Measurements from ENCODE around the gene NOTO.
"Not testable (repeated sequence)": the region's sequence is repeated elsewhere in the genome, so short reads cannot be mapped to it uniquely, and the experiment has no call there.

NOTO gene

GRCh38 chr2:73202156-73203054 is at the start of gene NOTO:
Gene NOTO (plus strand): TSS chr2:73202574. CDS start chr2:73202667, 93 bp downstream.
- no peak for DNase-seq

- no peak for DNase-seq
Measured at GRCh38 chr2:73156539-73157124, 45.7 kb upstream of the NOTO start.

- DNase-seq: no peak
Measured at GRCh38 chr2:73162856-73163391, 39.5 kb upstream of the NOTO start.

GRCh38 chr2:73163483-73164367 is 38.6 kb upstream of the NOTO start:
- peak; percentile 19 for DNase-seq

GRCh38 chr2:73165978-73166377 is 36.4 kb upstream of the NOTO start:
- DNase-seq: not testable (repeated sequence)

- DNase-seq: not testable (repeated sequence)
Measured at GRCh38 chr2:73166813-73167212, 35.6 kb upstream of the NOTO start.

GRCh38 chr2:73168348-73168747 is 34.0 kb upstream of the NOTO start:
- not testable (repeated sequence) for DNase-seq

GRCh38 chr2:73170341-73170740 is 32.0 kb upstream of the NOTO start:
- DNase-seq: not testable (repeated sequence)

GRCh38 chr2:73172963-73173362 is 29.4 kb upstream of the NOTO start:
- DNase-seq: no peak

- no peak for DNase-seq
Measured at GRCh38 chr2:73173781-73174180, 28.6 kb upstream of the NOTO start.

- no peak for DNase-seq
Measured at GRCh38 chr2:73174244-73174643, 28.1 kb upstream of the NOTO start.

GRCh38 chr2:73174941-73175662 is 27.3 kb upstream of the NOTO start:
- DNase-seq: no peak

- peak; percentile 19 for DNase-seq
Measured at GRCh38 chr2:73175663-73176204, 26.6 kb upstream of the NOTO start.

GRCh38 chr2:73176205-73176880 is 26.0 kb upstream of the NOTO start:
- DNase-seq: no peak

- peak; percentile 75 for DNase-seq
Measured at GRCh38 chr2:73176881-73177644, 25.3 kb upstream of the NOTO start.

GRCh38 chr2:73177645-73178255 is 24.6 kb upstream of the NOTO start:
- DNase-seq: no peak

GRCh38 chr2:73185965-73186364 is 16.4 kb upstream of the NOTO start:
- no peak for DNase-seq

GRCh38 chr2:73187549-73187948 is 14.8 kb upstream of the NOTO start:
- DNase-seq: no peak

GRCh38 chr2:73197579-73197978 is 4.8 kb upstream of the NOTO start:
- no peak for DNase-seq

GRCh38 chr2:73200281-73200680 is 2.1 kb upstream of the NOTO start:
- DNase-seq: not testable (repeated sequence)

All from NCI-H774 (cell line).